HCT116 (cell line): ENCODE data around the gene ANKRD63. TPM values are rescaled to one million over a fixed set of nuclear protein-coding genes. Genes with fewer than 3 reads are reported as not detected.

Source experiments
- ATAC-seq: fragments of 200-7000 bp; cut with Tn5 transposase; 2 replicates; pipeline ENCODE4 v1.9.1; 2020; ENCODE audit warnings: mild to moderate bottlenecking, moderate library complexity
- BruUV-seq: library from RNA; stranded (reverse); fragments of 400-500 nt; replicated peaks from 2 replicates; lab custom pipeline; 2021; lab: Mats Ljungman, UMichigan
- CTCF ChIA-PET: fragments of 300-600 bp; sonication (Branson Sonifier 250); formaldehyde crosslinking; loops from one replicate; lab custom pipeline; 2021; ENCODE audit warnings: antibody characterized with exemption; lab: Charles Lee
- POLR2A ChIA-PET: fragments of 300-600, 350-600 bp; sonication (Branson Sonifier 250); formaldehyde crosslinking; loops from one replicate; lab custom pipeline; 2021; ENCODE audit warnings: antibody characterized with exemption; lab: Charles Lee
- RAD21 ChIA-PET, 2 experiments: fragments of 300-600 bp; sonication (Branson Sonifier 250); formaldehyde crosslinking; loops; one replicate each; lab custom pipeline; 2023; ENCODE audit warnings: low total read pairs in 2 of 2; ENCODE audit not compliant: uncharacterized antibody in 2 of 2, unreplicated experiment in 2 of 2, low non-redundant PET in 1 of 2; lab: Charles Lee
- DNase-seq: peaks from one replicate; pipeline ENCODE4 v3.0.0-alpha.2; 2010; ENCODE audit warnings: low read depth, low spot score
- H2AFZ ChIP-seq: fragments of 200-600 bp; shearing (Covaris generic), sonication (generic); 2 replicates; pipeline ENCODE4 v1.6.1; 2017; ENCODE audit warnings: low read depth, mixed run types, mixed read lengths, antibody characterized with exemption, low read length; ENCODE audit not compliant: poor library complexity, severe bottlenecking
- H3K27ac ChIP-seq: 2 replicates; pipeline ENCODE4 v1.5.1; 2012; ENCODE audit warnings: low read depth, low read length
- H3K27me3 ChIP-seq: fragments of 200-600 bp; sonication (generic); 2 replicates; pipeline ENCODE4 v1.6.1; 2016; ENCODE audit warnings: mixed run types, low read length, mixed read lengths; ENCODE audit not compliant: insufficient read depth
- H3K36me3 ChIP-seq, 2 experiments: fragments of 200-500 bp in 1 of 2; fragments of 200-600 bp in 1 of 2; sonication (Bioruptor generic) in 1 of 2; sonication (generic) in 1 of 2; 2 replicates each; pipeline versions ENCODE4 v1.5.1 to v1.6.1; 2014 to 2016; ENCODE audit warnings: low read length in 2 of 2, inconsistent platforms in 1 of 2, mixed read lengths in 1 of 2, mixed run types in 1 of 2; ENCODE audit not compliant: insufficient read depth in 2 of 2, control insufficient read depth in 1 of 2
- H3K4me1 ChIP-seq, 2 experiments: fragments of 200-600 bp in 1 of 2; sonication (generic) in 1 of 2; 2 replicates each; pipeline versions ENCODE4 v1.5.1 to v1.6.1; 2012 to 2017; ENCODE audit warnings: low read length in 2 of 2, inconsistent platforms in 1 of 2, mild to moderate bottlenecking in 1 of 2, mixed read lengths in 1 of 2, mixed run types in 1 of 2, moderate library complexity in 1 of 2; ENCODE audit not compliant: insufficient read depth in 2 of 2, control insufficient read depth in 1 of 2
- H3K4me2 ChIP-seq: fragments of 200-600 bp; sonication (generic); 2 replicates; pipeline ENCODE4 v1.6.1; 2017; ENCODE audit warnings: mixed run types, low read length, mixed read lengths
- H3K4me3 ChIP-seq, 2 experiments: fragments of 200-600 bp in 1 of 2; sonication (generic) in 1 of 2; replicated peaks in 1 of 2; 2 replicates each; pipeline ENCODE4 v1.5.1; 2011 to 2016; ENCODE audit warnings: low read length in 2 of 2, control low read depth in 1 of 2, low read depth in 1 of 2, mild to moderate bottlenecking in 1 of 2, mixed read lengths in 1 of 2, mixed run types in 1 of 2
- H3K79me2 ChIP-seq: fragments of 200-600 bp; sonication (generic); 2 replicates; pipeline ENCODE4 v1.6.1; 2017; ENCODE audit warnings: mild to moderate bottlenecking, mixed run types, low read length, moderate library complexity, mixed read lengths; ENCODE audit not compliant: insufficient read depth
- H3K9ac ChIP-seq: fragments of 200-600 bp; sonication (generic); 2 replicates; pipeline ENCODE4 v1.6.1; 2016; ENCODE audit warnings: low read length, mixed read lengths
- H3K9me2 ChIP-seq: fragments of 200-600 bp; sonication (generic), shearing (Covaris generic); 2 replicates; pipeline ENCODE4 v1.6.1; 2017; ENCODE audit warnings: mixed run types, mild to moderate bottlenecking, moderate library complexity; ENCODE audit not compliant: insufficient read depth
- H3K9me3 ChIP-seq, 2 experiments: fragments of 200-500 bp in 1 of 2; fragments of 200-600 bp in 1 of 2; sonication (Bioruptor generic) in 1 of 2; sonication (generic) in 1 of 2; 2 replicates each; pipeline ENCODE4 v1.6.1; 2014 to 2017; ENCODE audit warnings: low read length in 2 of 2, mixed read lengths in 2 of 2, inconsistent platforms in 1 of 2, low read depth in 1 of 2, mild to moderate bottlenecking in 1 of 2, mixed run types in 1 of 2, moderate library complexity in 1 of 2; ENCODE audit not compliant: control insufficient read depth in 1 of 2, insufficient read depth in 1 of 2
- H4K20me1 ChIP-seq: fragments of 200-600 bp; sonication (generic), shearing (Covaris generic); 2 replicates; pipeline ENCODE4 v1.6.1; 2017; ENCODE audit warnings: mixed run types, mild to moderate bottlenecking, moderate library complexity; ENCODE audit not compliant: insufficient read depth
- CEBPB ChIP-seq: IDR thresholded peaks from 2 replicates; pipeline ENCODE4 v1.6.1; 2012; ENCODE audit warnings: low read depth
- EZH2 ChIP-seq: fragments of 200-600 bp; sonication (generic); IDR thresholded peaks from 2 replicates; pipeline ENCODE4 v1.6.1; 2017; ENCODE audit warnings: antibody characterized with exemption, mixed run types
- EZH2phosphoT487 ChIP-seq: fragments of 200-600 bp; IDR thresholded peaks from 2 replicates; pipeline ENCODE4 v1.6.1; 2018; ENCODE audit warnings: antibody characterized with exemption, borderline replicate concordance
- FOSL1 ChIP-seq: IDR thresholded peaks from 2 replicates; pipeline ENCODE4 v1.6.1; 2012; ENCODE audit warnings: low read depth
- MAX ChIP-seq: IDR thresholded peaks from 2 replicates; pipeline ENCODE4 v1.6.1; 2012
- POLR2A ChIP-seq: IDR thresholded peaks from 2 replicates; pipeline ENCODE4 v1.7.0; 2011; ENCODE audit warnings: borderline replicate concordance; ENCODE audit not compliant: insufficient read depth, insufficient read length; ENCODE audit errors: extremely low read depth
- RAD21 ChIP-seq: IDR thresholded peaks from 2 replicates; pipeline ENCODE4 v1.6.1; 2012; ENCODE audit warnings: low read depth, mild to moderate bottlenecking
- SIN3A ChIP-seq: IDR thresholded peaks from 2 replicates; pipeline ENCODE4 v1.6.1; 2012; ENCODE audit warnings: low read depth
- YY1 ChIP-seq: IDR thresholded peaks from 2 replicates; pipeline ENCODE4 v1.6.1; 2011; ENCODE audit warnings: low read length, low read depth, moderate library complexity, mild to moderate bottlenecking; ENCODE audit not compliant: insufficient replicate concordance; ENCODE audit errors: extremely low read depth
- intact Hi-C: fragments of 100-400 bp; cut with micrococcal nuclease; formaldehyde crosslinking; loops from 2 replicates; pipeline ENCODE4 v1.10.0; 2022
- total RNA-seq: library from RNA; stranded (reverse); gene quantifications from one replicate; pipeline ENCODE4 v1.2.1, GENCODE V29; 2021; ENCODE audit not compliant: unreplicated experiment

The ANKRD63 gene
- total RNA-seq, 1 experiment from 2014 or later: 0.89 TPM

GRCh38 chr15:40271685-40272484 is 11.0 kb downstream of the ANKRD63 start (continued):
- no peak for TF ChIP-seq YY1

DNA sequence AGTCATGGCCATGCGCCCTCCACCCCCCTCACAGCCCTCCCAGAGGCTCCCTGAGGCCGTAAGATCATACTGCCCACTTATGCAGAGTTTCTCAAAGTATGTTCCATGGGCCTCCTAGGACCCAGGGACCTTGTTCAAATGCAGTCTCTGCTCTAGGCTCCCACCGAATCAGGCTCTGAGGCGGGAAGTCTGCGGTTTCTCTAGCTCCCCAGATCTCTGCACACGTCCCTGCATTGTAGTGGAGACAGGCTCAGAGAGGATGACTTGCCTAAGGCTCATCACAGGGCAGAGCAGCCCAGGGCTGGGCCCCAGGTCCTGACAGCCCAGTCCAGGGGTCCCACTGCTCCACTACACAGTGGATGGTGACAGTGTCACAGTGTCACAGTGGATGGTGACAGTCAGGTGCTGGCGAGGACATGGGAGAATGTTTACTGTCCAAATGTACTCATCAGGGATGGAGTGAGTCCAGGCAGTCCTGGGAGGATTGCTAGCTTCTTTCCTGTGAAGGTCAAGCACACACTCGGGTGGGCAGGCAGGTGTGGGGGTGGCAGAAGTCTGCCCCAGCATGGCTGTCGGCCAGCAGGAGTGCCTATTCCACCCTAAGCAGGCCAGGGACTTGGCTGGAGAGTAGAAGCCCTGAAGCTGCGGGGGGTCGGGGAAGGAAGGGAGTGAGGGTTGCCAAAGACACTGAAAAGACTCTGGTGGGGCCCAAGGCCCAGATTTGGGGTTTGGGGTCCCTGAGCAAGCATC is 12.4 kb downstream of the ANKRD63 start:
- TF ChIP-seq RAD21 (no peak), MAX (no peak), FOSL1 (no peak), EZH2 (no peak), POLR2A (no peak), EZH2phosphoT487 (no peak), SIN3A (no peak), CEBPB (no peak)
- TF ChIP-seq, all 23 proteins: peak for 0
- no peaks in the 10 kb centered on the region for H3K9me2 ChIP-seq
- no peak overlapping the region for H3K9ac ChIP-seq
- no peaks in the 10 kb centered on the region for H4K20me1 ChIP-seq
- H2AFZ ChIP-seq: no peak overlapping the region
- H3K9me3 ChIP-seq: no peaks in the 10 kb centered on the region
- DNase-seq (no peak), ATAC-seq (no peak)
- H3K27me3 ChIP-seq: no peaks in the 10 kb centered on the region
- RAD21 ChIA-PET: no interaction called here
- H3K4me1 ChIP-seq: peaks cover 17 to 23% of the 10 kb centered on the region in 2 experiments
- no peak overlapping the region for H3K4me3 ChIP-seq
- CTCF ChIA-PET: interaction anchor here (1.0 to 6.6 kb wide), 2 partner anchors 9 to 52 kb away, joined by 3 to 194 read pairs; no protein-coding TSS in a partner anchor
- no peak overlapping the region for H3K4me2 ChIP-seq
- H3K79me2 ChIP-seq: no peaks in the 10 kb centered on the region
- POLR2A ChIA-PET: no interaction called here
- H3K36me3 ChIP-seq: peaks cover 0 to 3% of the 10 kb centered on the region in 2 experiments; a peak in 1 of 4 replicates
- intact Hi-C loops: loop anchor here (5.0 to 10.0 kb wide), 2 partner anchors 486 to 1563 kb away; partner anchors contain the start of gene FSIP1
- no TSS peak for BruUV-seq
- H3K27ac ChIP-seq: no peak overlapping the region
